Sciatic nerve (tissue), 2 donors: Measurements from ENCODE around the gene HCN2. TPM values are rescaled to one million over a fixed set of nuclear protein-coding genes. Genes with fewer than 3 reads are reported as not detected.

ENCODE experiments used
- ATAC-seq: fragments of 200-7000 bp; cut with Tn5 transposase; one replicate; pipeline ENCODE4 v1.9.1; 2020; ENCODE audit warnings: mild to moderate bottlenecking, moderate library complexity
- DNase-seq: peaks from one replicate; pipeline ENCODE4 v3.0.0-alpha.2; 2020; ENCODE audit warnings: low spot score
- intact Hi-C: fragments of 100-400 bp; cut with DNase I; formaldehyde crosslinking; loops from one replicate; pipeline ENCODE4 v1.14.2; 2022
- total RNA-seq: library from RNA; stranded (reverse); fragmentation: NEBNext Ultra II Directional; extraction: Animal tissue kit (Norgen Biotek cat#: 25700); gene quantifications from one replicate; pipeline ENCODE4 v1.2.1, GENCODE V29; 2021
- donor health status: DM: no; HTN: no; CAD: no.
- donor health status: DM: no; HTN: no; CAD: no.

The HCN2 gene
- total RNA-seq, 1 donor from 2014 or later = 0.27 TPM

GRCh38 chr19:644789-645188 is 55.1 kb downstream of the HCN2 start:
- ATAC-seq = no peak

GRCh38 chr19:645912-646778 is 56.5 kb downstream of the HCN2 start:
- no peak for DNase-seq
- no peak for ATAC-seq
- intact Hi-C loops = no loop called here

More at GRCh38 chr19:644789-645188, 55.1 kb downstream of the HCN2 start:
- no peak for DNase-seq
- intact Hi-C loops = no loop called here

GRCh38 chr19:646779-647565 is 57.3 kb downstream of the HCN2 start:
- ATAC-seq (no peak), DNase-seq (no peak)
- intact Hi-C loops = no loop called here

- intact Hi-C loops = no loop called here
- no peak for ATAC-seq
- DNase-seq = no peak
These were observed 58.0 kb downstream of the HCN2 start for GRCh38 chr19:647566-648284.

GRCh38 chr19:648305-648704 is 58.6 kb downstream of the HCN2 start:
- DNase-seq = no peak
- no peak for ATAC-seq
- intact Hi-C loops = no loop called here

GRCh38 chr19:648904-649801 is 59.5 kb downstream of the HCN2 start:
- no peak for DNase-seq
- ATAC-seq = no peak
- intact Hi-C loops = no loop called here

- intact Hi-C loops = no loop called here
- ATAC-seq (no peak), DNase-seq (no peak)
These were observed 60.4 kb downstream of the HCN2 start for GRCh38 chr19:650121-650520.

- intact Hi-C loops = no loop called here
- ATAC-seq = no peak
- no peak for DNase-seq
These were observed 61.6 kb downstream of the HCN2 start for GRCh38 chr19:651114-651818.

GRCh38 chr19:651991-652390 is 62.3 kb downstream of the HCN2 start:
- intact Hi-C loops = no loop called here
- ATAC-seq = no peak
- DNase-seq = no peak

- intact Hi-C loops = no loop called here
These were observed 63.0 kb downstream of the HCN2 start for GRCh38 chr19:652467-653389.

GRCh38 chr19:653425-653824 is 63.7 kb downstream of the HCN2 start:
- intact Hi-C loops = no loop called here
- no peak for DNase-seq
- no peak for ATAC-seq

More at GRCh38 chr19:652467-653389, 63.0 kb downstream of the HCN2 start:
- ATAC-seq = no peak
- DNase-seq = no peak

- DNase-seq (no peak), ATAC-seq (no peak)
- intact Hi-C loops = no loop called here
These were observed 66.0 kb downstream of the HCN2 start for GRCh38 chr19:655691-656090.

- intact Hi-C loops = no loop called here
- no peak for ATAC-seq
- DNase-seq = no peak
These were observed 67.3 kb downstream of the HCN2 start for GRCh38 chr19:656751-657559.

GRCh38 chr19:657611-658010 is 67.9 kb downstream of the HCN2 start:
- intact Hi-C loops = no loop called here
- no peak for ATAC-seq
- DNase-seq = no peak

GRCh38 chr19:658059-658839 is 68.6 kb downstream of the HCN2 start:
- DNase-seq (no peak), ATAC-seq (no peak)
- intact Hi-C loops = no loop called here
